Panc1 (cell line): Measurements from ENCODE around the gene SDF2L1. TPM values are rescaled to one million over a fixed set of nuclear protein-coding genes. Genes with fewer than 3 reads are reported as not detected.
A peak's percentile ranks its signal among the peaks of the same experiment; 100 is the strongest.

Experiments
- ATAC-seq: fragments of 200-7000 bp; cut with Tn5 transposase; 2 replicates; pipeline ENCODE4 v1.9.1; 2020; ENCODE audit warnings: mild to moderate bottlenecking, moderate library complexity
- BruUV-seq: library from RNA; stranded (reverse); fragments of 400-500 nt; replicated peaks from 2 replicates; lab custom pipeline; 2021; lab: Mats Ljungman, UMichigan
- CTCF ChIA-PET: fragments of 300-600 bp; sonication (Branson Sonifier 250); formaldehyde crosslinking; loops from one replicate; lab custom pipeline; 2022; ENCODE audit warnings: antibody characterized with exemption; lab: Charles Lee
- POLR2A ChIA-PET: fragments of 300-600 bp; sonication (Branson Sonifier 250); formaldehyde crosslinking; loops from one replicate; lab custom pipeline; 2022; ENCODE audit warnings: antibody characterized with exemption; lab: Charles Lee
- DNase-seq: peaks from one replicate; pipeline ENCODE4 v3.0.0-alpha.2; 2010; ENCODE audit warnings: low read depth, low spot score
- H3K27ac ChIP-seq: 2 replicates; pipeline ENCODE4 v1.5.1; 2011; ENCODE audit warnings: mild to moderate bottlenecking, low read length, inconsistent platforms
- H3K27me3 ChIP-seq: fragments of 200-500 bp; sonication (Bioruptor generic); 2 replicates; pipeline ENCODE4 v1.6.0; 2014; ENCODE audit warnings: low read length, inconsistent platforms; ENCODE audit not compliant: control insufficient read depth, insufficient read depth
- H3K36me3 ChIP-seq: fragments of 200-500 bp; sonication (Bioruptor generic); 2 replicates; pipeline ENCODE4 v1.5.1; 2014; ENCODE audit warnings: inconsistent platforms, mild to moderate bottlenecking, low read length, moderate library complexity; ENCODE audit not compliant: control insufficient read depth, insufficient read depth
- H3K4me1 ChIP-seq: 2 replicates; pipeline ENCODE4 v1.5.1; 2011; ENCODE audit warnings: inconsistent platforms, mild to moderate bottlenecking, low read length, moderate library complexity; ENCODE audit not compliant: control insufficient read depth, insufficient read depth
- H3K4me3 ChIP-seq, 2 experiments: 2 replicates each; pipeline ENCODE4 v1.5.1; 2011 to 2012; ENCODE audit warnings: low read depth in 2 of 2, low read length in 2 of 2, mild to moderate bottlenecking in 2 of 2, inconsistent platforms in 1 of 2, moderate library complexity in 1 of 2
- H3K9me3 ChIP-seq: fragments of 200-500 bp; sonication (Bioruptor generic); 2 replicates; pipeline ENCODE4 v1.5.1; 2014; ENCODE audit warnings: low read depth, mild to moderate bottlenecking, inconsistent platforms, low read length, moderate library complexity; ENCODE audit not compliant: control insufficient read depth, insufficient read depth
- POLR2AphosphoS5 ChIP-seq: IDR thresholded peaks from 2 replicates; pipeline ENCODE4 v1.6.1; 2012; ENCODE audit warnings: mild to moderate bottlenecking, low read depth, low read length, moderate library complexity
- SIN3A ChIP-seq: IDR thresholded peaks from 2 replicates; pipeline ENCODE4 v1.6.1; 2012; ENCODE audit warnings: low read depth, mild to moderate bottlenecking, low read length, moderate library complexity, borderline replicate concordance; ENCODE audit not compliant: insufficient read depth
- TCF7L2 ChIP-seq: IDR thresholded peaks from 2 replicates; pipeline ENCODE4 v1.6.1; 2011; ENCODE audit warnings: mild to moderate bottlenecking, low read depth, low read length, inconsistent platforms
- in situ Hi-C: cut with HindIII; loops from 2 replicates; pipeline ENCODE4 v1.10.0; 2016; ENCODE audit warnings: low sequenced_read_pairs, low pct_unique_long_range_greater_than_20kb
- intact Hi-C: fragments of 100-400 bp; cut with micrococcal nuclease; formaldehyde crosslinking; loops from one replicate; pipeline ENCODE4 v1.10.0; 2022; ENCODE audit not compliant: unreplicated experiment
- total RNA-seq: library from RNA; stranded (reverse); gene quantifications from one replicate; pipeline ENCODE4 v1.2.1, GENCODE V29; 2021; ENCODE audit not compliant: unreplicated experiment
- TF ChIP-seq, protein P1 (sequence below): fragments of 450-650 bp; IDR thresholded peaks from 2 replicates; pipeline ENCODE4 v1.5.1; 2017; ENCODE audit warnings: mild to moderate bottlenecking
- TF ChIP-seq, protein P2 (sequence below), 2 experiments: IDR thresholded peaks; 2 replicates each; pipeline ENCODE4 v1.6.1; 2011 to 2012; ENCODE audit warnings: low read depth in 2 of 2, control low read depth in 1 of 2, low read length in 1 of 2, mild to moderate bottlenecking in 1 of 2, moderate library complexity in 1 of 2; ENCODE audit not compliant: insufficient read depth in 1 of 2

Gene SDF2L1
- total RNA-seq, 1 experiment from 2014 or later = 66.0 TPM

DNA sequence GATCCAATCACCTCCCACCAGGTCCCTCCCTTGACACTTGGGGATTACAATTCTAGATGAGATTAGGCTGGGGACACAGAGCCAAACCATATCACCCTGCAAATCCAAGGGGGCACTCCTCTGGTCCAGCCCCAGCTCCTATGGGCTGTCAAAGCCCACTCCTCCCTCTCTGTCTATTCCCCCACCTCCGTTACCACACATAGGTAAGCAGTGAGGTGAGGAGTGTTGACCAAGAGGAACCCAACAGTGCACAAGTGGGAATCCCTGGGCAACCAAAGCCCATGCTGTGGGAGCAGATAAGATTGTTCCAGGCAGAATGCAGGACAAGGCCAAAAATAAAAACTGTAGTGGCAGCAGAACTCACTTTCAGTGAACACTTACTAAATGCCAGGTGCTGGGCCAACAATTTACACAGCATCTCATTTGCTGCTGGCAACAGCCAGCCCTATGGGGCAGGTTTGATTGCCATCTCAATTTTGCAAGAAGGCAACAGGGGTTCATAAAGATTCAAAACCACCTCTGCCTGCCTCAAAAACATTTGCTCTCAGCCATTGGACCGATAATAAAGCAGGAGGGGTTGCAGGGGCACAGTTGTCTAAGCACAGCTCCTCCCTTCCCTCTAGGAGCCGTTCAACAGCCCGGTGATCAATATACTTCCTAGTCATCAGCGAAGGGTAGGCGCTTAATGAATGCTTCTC is 8.9 kb downstream of the SDF2L1 start:
- H3K4me3 ChIP-seq = peak overlapping the region; percentile 64 to 69
- in situ Hi-C loops = no loop called here
- intact Hi-C loops = no loop called here
- DNase-seq (no peak), ATAC-seq (peak; percentile 3; the same call in 1 of the 2 replicates)
- H3K27me3 ChIP-seq = no peaks in the 10 kb centered on the region
- H3K9me3 ChIP-seq = no peaks in the 10 kb centered on the region
- H3K4me1 ChIP-seq = no peaks in the 10 kb centered on the region
- BruUV-seq = no TSS peak
- peak overlapping the region; percentile 75 for H3K27ac ChIP-seq
- no peak for TF ChIP-seq SIN3A
- TF ChIP-seq, protein P1, sequence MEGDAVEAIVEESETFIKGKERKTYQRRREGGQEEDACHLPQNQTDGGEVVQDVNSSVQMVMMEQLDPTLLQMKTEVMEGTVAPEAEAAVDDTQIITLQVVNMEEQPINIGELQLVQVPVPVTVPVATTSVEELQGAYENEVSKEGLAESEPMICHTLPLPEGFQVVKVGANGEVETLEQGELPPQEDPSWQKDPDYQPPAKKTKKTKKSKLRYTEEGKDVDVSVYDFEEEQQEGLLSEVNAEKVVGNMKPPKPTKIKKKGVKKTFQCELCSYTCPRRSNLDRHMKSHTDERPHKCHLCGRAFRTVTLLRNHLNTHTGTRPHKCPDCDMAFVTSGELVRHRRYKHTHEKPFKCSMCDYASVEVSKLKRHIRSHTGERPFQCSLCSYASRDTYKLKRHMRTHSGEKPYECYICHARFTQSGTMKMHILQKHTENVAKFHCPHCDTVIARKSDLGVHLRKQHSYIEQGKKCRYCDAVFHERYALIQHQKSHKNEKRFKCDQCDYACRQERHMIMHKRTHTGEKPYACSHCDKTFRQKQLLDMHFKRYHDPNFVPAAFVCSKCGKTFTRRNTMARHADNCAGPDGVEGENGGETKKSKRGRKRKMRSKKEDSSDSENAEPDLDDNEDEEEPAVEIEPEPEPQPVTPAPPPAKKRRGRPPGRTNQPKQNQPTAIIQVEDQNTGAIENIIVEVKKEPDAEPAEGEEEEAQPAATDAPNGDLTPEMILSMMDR = no peak
- TF ChIP-seq POLR2AphosphoS5 = no peak
- TF ChIP-seq, protein P2, sequence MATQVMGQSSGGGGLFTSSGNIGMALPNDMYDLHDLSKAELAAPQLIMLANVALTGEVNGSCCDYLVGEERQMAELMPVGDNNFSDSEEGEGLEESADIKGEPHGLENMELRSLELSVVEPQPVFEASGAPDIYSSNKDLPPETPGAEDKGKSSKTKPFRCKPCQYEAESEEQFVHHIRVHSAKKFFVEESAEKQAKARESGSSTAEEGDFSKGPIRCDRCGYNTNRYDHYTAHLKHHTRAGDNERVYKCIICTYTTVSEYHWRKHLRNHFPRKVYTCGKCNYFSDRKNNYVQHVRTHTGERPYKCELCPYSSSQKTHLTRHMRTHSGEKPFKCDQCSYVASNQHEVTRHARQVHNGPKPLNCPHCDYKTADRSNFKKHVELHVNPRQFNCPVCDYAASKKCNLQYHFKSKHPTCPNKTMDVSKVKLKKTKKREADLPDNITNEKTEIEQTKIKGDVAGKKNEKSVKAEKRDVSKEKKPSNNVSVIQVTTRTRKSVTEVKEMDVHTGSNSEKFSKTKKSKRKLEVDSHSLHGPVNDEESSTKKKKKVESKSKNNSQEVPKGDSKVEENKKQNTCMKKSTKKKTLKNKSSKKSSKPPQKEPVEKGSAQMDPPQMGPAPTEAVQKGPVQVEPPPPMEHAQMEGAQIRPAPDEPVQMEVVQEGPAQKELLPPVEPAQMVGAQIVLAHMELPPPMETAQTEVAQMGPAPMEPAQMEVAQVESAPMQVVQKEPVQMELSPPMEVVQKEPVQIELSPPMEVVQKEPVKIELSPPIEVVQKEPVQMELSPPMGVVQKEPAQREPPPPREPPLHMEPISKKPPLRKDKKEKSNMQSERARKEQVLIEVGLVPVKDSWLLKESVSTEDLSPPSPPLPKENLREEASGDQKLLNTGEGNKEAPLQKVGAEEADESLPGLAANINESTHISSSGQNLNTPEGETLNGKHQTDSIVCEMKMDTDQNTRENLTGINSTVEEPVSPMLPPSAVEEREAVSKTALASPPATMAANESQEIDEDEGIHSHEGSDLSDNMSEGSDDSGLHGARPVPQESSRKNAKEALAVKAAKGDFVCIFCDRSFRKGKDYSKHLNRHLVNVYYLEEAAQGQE (IDR thresholded peaks at IDR 0.05; ENCODE audit: insufficient read depth in 1 of 2, low read depth in 2 of 2, low read length in 1 of 2) = no peak
- TF ChIP-seq TCF7L2 = no peak
- CTCF ChIA-PET = no interaction called here
- POLR2A ChIA-PET = no interaction called here
- no peaks in the 10 kb centered on the region for H3K36me3 ChIP-seq

DNA sequence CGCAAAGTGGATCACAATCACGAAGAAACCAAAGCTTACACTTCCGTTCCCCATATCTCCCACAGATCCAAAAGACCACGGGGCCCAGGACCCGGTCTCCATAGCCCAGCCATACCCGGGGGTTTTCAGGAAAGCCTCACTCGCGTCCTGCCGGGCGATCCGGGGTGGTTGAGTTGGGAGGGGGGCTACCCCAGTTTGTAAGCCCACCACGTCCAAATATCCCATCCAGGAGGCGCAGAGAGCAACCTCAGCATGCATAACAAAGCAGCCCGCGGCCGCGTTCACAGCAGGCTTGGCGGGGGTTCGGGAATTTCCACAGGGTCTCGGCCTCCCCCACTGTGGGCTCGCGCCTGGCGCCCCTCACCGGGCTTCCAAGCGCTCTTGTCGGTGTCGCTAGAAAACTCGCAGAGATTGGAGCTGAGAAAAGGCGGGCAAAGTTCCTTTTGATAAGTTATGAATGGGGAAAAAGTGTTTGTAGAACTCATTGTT is 9.5 kb downstream of the SDF2L1 start:
- POLR2A ChIA-PET = interaction anchor here (0.6 kb wide), 1 partner anchor 11 kb away, joined by 5 read pairs; no protein-coding TSS in a partner anchor
- H3K9me3 ChIP-seq = no peaks in the 10 kb centered on the region
- TF ChIP-seq SIN3A = no peak
- TF ChIP-seq TCF7L2 = no peak
- TF ChIP-seq, protein P2 (IDR thresholded peaks at IDR 0.05; ENCODE audit: insufficient read depth in 1 of 2, low read depth in 2 of 2, low read length in 1 of 2) = no peak
- TF ChIP-seq, protein P1 = no peak
- TF ChIP-seq POLR2AphosphoS5 = no peak
- ATAC-seq (peak; percentile 57), DNase-seq (no peak)
- in situ Hi-C loops = no loop called here
- CTCF ChIA-PET = no interaction called here
- H3K27ac ChIP-seq = peak overlapping the region; percentile 75
- H3K4me1 ChIP-seq = peaks cover 1% of the 10 kb centered on the region; the same call in 1 of the 2 replicates
- no peaks in the 10 kb centered on the region for H3K36me3 ChIP-seq
- peak overlapping the region; percentile 64 to 69 for H3K4me3 ChIP-seq
- intact Hi-C loops = no loop called here
- BruUV-seq = no TSS peak
- no peaks in the 10 kb centered on the region for H3K27me3 ChIP-seq
